Astrocyte of the hippocampus (primary cell): ENCODE data around the gene SYNGAP1.
A peak's percentile ranks its signal among the peaks of the same experiment; 100 is the strongest.

ENCODE experiments used
- DNase-seq: peaks from one replicate; pipeline ENCODE4 v3.0.0; 2011; ENCODE audit warnings: low read depth, low spot score

The SYNGAP1 gene

GRCh38 chr6:33438978-33439594, 19.2 kb downstream of the SYNGAP1 start:
- no peak for DNase-seq

GRCh38 chr6:33439956-33440648, 20.2 kb downstream of the SYNGAP1 start:
- DNase-seq = no peak

- no peak for DNase-seq
Measured at GRCh38 chr6:33440649-33441309, 20.9 kb downstream of the SYNGAP1 start.

- no peak for DNase-seq
Measured at GRCh38 chr6:33441457-33441856, 21.6 kb downstream of the SYNGAP1 start.

GRCh38 chr6:33442283-33442682, 22.4 kb downstream of the SYNGAP1 start:
- DNase-seq = no peak

GRCh38 chr6:33443025-33443424, 23.2 kb downstream of the SYNGAP1 start:
- no peak for DNase-seq

GRCh38 chr6:33443619-33444504, 24.0 kb downstream of the SYNGAP1 start:
- no peak for DNase-seq

- no peak for DNase-seq
Measured at GRCh38 chr6:33445119-33445603, 25.3 kb downstream of the SYNGAP1 start.

- no peak for DNase-seq
Measured at GRCh38 chr6:33446356-33446755, 26.5 kb downstream of the SYNGAP1 start.

- no peak for DNase-seq
Measured at GRCh38 chr6:33450434-33450833, 30.6 kb downstream of the SYNGAP1 start.

- no peak for DNase-seq
Measured at GRCh38 chr6:33451606-33452005, 31.7 kb downstream of the SYNGAP1 start.

GRCh38 chr6:33452496-33452895, 32.6 kb downstream of the SYNGAP1 start:
- DNase-seq = no peak

- peak; percentile 11 for DNase-seq
Measured at GRCh38 chr6:33453393-33454008, 33.6 kb downstream of the SYNGAP1 start.

GRCh38 chr6:33454009-33454946, 34.4 kb downstream of the SYNGAP1 start, which contains the start of gene ZBTB9:
ZBTB9 (plus strand) TSS chr6:33454576; CDS start chr6:33455101, 525 bp downstream.
- peak; percentile 98 for DNase-seq

- no peak for DNase-seq
Measured at GRCh38 chr6:33455051-33455450, 35.2 kb downstream of the SYNGAP1 start.

GRCh38 chr6:33456156-33456555, 36.3 kb downstream of the SYNGAP1 start:
- DNase-seq = no peak

- no peak for DNase-seq
Measured at GRCh38 chr6:33458676-33459075, 38.8 kb downstream of the SYNGAP1 start.

GRCh38 chr6:33459226-33459625, 39.4 kb downstream of the SYNGAP1 start:
- no peak for DNase-seq

- no peak for DNase-seq
Measured at GRCh38 chr6:33466075-33466735, 46.3 kb downstream of the SYNGAP1 start.

GRCh38 chr6:33467091-33467490, 47.2 kb downstream of the SYNGAP1 start:
- no peak for DNase-seq
